GM13977 (cell line): ENCODE measurements around the gene MTLN.
"Not testable (repeated sequence)": the region's sequence is repeated elsewhere in the genome, so short reads cannot be mapped to it uniquely, and the experiment has no call there.

Source experiments
- DNase-seq: peaks from one replicate; pipeline ENCODE4 v3.0.0; 2012; ENCODE audit warnings: low spot score
- in situ Hi-C: fragments of 300-500 bp; cut with MboI; formaldehyde crosslinking; loops from one replicate; pipeline ENCODE4 v1.12.0; 2022; ENCODE audit warnings: low sequenced_read_pairs, low pct_unique_long_range_greater_than_20kb, mixed read lengths, inconsistent platforms; ENCODE audit not compliant: unreplicated experiment
- TF ChIP-seq, protein P1 (sequence below): IDR thresholded peaks from 2 replicates; pipeline ENCODE4 v1.5.1; 2012; ENCODE audit warnings: mild to moderate bottlenecking, control low read depth; ENCODE audit not compliant: insufficient read depth; ENCODE audit errors: extremely low read depth, missing control alignments

MTLN gene

DNA sequence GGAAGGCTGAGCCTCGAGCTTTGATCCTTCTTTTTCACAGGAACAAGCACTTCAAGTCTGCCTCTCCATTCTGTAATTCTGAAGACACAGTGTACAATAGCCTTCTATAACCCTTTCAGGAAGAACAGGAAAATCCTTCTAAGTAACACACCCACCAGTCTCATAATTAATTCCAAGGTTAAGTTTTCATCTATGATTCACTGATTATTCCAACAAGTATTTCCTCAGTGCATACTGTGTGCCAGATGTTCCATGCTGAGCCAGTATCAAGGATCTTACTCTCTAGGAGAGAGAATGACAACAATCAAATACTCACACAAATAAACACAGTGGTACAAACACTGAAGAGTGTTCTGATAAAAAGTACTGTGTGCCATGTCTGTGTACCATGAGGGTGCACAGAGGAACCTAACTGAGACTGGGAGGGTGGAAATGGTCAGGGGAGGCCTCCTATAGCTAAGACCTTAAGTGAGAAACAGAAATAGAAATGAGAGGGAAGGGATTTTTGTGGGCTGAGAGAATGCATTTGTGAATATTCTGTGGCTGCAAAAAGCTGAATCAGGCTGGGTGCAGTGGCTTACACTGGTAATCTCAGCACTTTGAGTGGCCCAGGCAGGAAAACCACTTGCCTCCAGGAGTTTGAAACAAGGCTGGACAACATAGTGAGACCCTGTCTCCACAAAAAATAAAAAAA lies 7.3 kb upstream of the MTLN start:
- TF ChIP-seq, protein P1, sequence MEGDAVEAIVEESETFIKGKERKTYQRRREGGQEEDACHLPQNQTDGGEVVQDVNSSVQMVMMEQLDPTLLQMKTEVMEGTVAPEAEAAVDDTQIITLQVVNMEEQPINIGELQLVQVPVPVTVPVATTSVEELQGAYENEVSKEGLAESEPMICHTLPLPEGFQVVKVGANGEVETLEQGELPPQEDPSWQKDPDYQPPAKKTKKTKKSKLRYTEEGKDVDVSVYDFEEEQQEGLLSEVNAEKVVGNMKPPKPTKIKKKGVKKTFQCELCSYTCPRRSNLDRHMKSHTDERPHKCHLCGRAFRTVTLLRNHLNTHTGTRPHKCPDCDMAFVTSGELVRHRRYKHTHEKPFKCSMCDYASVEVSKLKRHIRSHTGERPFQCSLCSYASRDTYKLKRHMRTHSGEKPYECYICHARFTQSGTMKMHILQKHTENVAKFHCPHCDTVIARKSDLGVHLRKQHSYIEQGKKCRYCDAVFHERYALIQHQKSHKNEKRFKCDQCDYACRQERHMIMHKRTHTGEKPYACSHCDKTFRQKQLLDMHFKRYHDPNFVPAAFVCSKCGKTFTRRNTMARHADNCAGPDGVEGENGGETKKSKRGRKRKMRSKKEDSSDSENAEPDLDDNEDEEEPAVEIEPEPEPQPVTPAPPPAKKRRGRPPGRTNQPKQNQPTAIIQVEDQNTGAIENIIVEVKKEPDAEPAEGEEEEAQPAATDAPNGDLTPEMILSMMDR: no peak
- in situ Hi-C loops: no loop called here
- DNase-seq: no peak

DNA sequence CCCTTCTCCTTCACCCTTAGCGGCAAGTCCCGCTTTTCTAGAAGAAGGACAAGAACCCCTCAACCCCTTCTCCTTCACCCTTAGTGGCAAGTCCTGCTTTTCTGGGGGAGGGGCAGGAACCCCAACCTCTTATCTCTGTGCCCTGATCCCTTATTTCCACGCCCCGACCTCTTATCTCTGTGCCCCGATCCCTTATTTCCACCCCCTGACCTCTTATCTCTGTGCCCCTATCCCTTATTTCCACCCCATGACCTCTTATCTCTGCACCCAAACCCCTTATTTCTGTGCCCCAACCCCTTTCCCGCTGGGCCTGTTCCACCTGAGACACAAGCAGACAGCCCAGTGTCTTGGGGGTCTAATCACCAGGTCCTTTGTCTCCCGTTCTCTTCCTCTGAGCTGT lies 6.5 kb upstream of the MTLN start:
- in situ Hi-C loops, DNase-seq: not testable (repeated sequence)

DNA sequence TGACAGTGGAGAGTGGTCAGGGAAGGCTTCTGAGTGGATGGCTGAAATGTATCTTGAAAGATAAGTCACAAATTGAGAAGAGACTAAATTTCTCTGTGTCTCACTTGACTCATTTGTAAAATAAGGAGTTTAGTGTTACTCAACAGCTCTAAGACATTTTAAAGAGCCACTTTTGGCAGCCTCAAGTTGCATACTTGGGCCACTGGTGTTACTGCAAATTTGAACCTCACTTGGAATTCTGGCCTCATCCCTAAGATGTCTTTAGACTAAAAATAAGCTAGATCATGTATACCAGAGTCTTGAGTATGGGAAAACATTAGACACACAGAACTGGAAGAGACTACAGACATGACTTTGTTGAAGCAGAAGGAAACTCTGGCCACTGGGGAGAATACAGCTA lies 4.5 kb upstream of the MTLN start:
- in situ Hi-C loops: no loop called here
- TF ChIP-seq, protein P1: no peak
- DNase-seq: no peak

DNA sequence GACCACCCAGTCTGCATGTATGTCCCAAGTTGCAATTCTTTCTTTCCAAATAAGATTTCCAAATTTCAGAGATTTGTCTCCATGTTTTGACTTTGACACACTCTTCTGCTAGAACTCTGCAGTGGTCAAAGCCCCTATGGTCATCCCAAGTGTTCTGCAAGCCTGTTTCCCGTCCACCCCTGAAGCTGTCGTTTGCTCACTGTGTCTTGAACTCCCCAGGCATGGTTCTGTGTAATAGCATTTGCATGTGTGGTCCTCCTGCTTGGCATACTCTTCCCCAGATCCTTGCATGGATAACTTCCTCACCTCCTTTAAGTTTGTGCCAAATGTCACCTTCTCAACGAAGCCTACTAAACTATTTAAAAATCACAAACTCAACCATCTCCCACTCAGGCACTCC lies 3.9 kb upstream of the MTLN start:
- in situ Hi-C loops: no loop called here
- DNase-seq: no peak
- TF ChIP-seq, protein P1: no peak

DNA sequence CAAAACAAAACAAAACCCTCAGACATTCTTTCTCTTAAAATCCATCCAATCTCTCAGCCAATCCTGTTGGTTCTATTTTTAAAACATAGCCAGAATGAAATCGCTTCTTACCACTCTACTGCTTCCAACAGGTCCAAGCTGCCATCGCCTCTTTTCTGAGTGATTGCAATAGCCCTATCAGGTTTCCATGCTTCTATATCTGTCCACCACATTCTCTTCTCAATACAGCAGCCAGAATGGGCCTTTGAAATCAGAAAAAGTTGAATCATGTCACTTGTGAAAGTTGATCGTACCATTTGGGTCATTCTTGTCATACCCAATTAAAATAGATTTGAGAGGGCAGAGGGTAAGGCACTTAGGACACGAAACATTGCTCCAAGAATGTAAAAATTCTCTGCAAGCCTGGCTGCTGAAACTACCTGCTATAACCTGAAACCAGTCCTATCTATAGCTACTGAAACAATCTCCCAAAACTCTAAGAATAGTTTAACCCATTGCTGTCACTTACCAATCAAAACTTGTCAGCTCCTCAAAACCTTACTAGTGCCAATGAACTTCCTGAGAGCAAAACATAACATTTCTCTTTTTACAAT lies 3.3 kb upstream of the MTLN start:
- in situ Hi-C loops: no loop called here
- TF ChIP-seq, protein P1: no peak
- no peak for DNase-seq

DNA sequence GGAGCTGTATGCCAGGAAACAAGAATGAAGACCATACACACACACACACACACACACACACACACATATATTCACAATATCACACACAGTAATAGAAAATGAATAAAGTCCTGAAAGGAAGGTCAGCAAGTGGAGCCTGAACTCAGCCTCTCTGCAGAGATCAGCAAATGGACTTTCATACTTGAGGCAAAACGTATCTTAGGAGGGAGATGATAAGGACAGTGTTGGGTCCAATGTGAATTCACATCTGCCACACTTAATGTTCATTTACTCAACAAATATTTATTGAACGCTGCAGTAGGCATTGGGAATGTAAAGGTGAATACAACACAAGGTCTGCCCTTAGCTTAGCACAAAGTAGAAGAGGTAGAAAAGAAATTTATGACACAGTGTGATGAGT lies 2.7 kb upstream of the MTLN start:
- DNase-seq: no peak
- TF ChIP-seq, protein P1: no peak
- in situ Hi-C loops: no loop called here

DNA sequence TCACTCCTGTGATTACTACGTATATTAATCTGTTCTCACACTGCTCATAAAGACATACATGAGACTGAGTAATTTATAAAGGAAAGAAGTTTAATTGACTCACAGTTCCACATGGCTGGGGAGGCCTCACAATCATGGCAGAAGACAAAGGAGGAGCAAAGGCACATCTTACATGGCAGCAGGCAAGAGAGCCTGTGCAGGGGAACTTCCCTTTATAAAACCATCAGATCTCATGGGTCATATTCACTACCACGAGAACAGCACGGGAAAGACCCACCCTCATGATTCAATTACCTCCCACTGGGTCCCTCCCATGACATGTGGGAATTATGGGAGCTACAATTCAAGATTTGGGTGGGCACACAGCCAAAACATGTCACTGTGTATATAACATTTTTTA lies 1.2 kb upstream of the MTLN start:
- in situ Hi-C loops, DNase-seq: not testable (repeated sequence)
